Mucosa of gallbladder (tissue), 1 donor: Measurements from ENCODE around the gene ADAMTSL5. TPM values are rescaled to one million over a fixed set of nuclear protein-coding genes. Genes with fewer than 3 reads are reported as not detected.
"Not testable (repeated sequence)": the region's sequence is repeated elsewhere in the genome, so short reads cannot be mapped to it uniquely, and the experiment has no call there.

Experiments
- DNase-seq: peaks from one replicate; pipeline ENCODE4 v3.0.0-alpha.2; 2020; ENCODE audit warnings: low spot score
- total RNA-seq: library from RNA; stranded (reverse); gene quantifications from one replicate; pipeline ENCODE4 v1.2.1, GENCODE V29; 2021
- donor health status: DM: no; HTN: no; CAD: no.

The ADAMTSL5 gene
- total RNA-seq, 1 donor from 2014 or later, result 4.4 TPM

DNA sequence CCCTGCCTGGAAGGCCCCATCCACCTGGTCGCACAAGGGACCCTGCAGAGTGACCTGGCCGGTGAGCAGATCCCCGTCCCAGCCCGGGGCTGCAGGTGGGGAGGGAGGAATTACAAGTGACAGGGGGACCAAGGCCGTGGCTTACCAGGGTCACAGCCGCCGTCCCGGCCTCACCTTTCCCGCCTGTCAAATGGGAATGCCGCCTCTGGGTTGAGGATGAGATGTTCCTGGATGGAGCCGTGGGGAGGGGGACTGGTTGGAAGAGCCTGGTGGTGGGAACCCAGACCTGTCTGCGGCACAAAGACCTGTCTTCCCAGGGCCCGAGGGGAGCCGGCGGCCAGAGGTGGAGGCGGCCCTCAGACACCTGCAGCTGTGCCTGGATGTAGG lies 16.6 kb upstream of the ADAMTSL5 start:
- no peak for DNase-seq

DNA sequence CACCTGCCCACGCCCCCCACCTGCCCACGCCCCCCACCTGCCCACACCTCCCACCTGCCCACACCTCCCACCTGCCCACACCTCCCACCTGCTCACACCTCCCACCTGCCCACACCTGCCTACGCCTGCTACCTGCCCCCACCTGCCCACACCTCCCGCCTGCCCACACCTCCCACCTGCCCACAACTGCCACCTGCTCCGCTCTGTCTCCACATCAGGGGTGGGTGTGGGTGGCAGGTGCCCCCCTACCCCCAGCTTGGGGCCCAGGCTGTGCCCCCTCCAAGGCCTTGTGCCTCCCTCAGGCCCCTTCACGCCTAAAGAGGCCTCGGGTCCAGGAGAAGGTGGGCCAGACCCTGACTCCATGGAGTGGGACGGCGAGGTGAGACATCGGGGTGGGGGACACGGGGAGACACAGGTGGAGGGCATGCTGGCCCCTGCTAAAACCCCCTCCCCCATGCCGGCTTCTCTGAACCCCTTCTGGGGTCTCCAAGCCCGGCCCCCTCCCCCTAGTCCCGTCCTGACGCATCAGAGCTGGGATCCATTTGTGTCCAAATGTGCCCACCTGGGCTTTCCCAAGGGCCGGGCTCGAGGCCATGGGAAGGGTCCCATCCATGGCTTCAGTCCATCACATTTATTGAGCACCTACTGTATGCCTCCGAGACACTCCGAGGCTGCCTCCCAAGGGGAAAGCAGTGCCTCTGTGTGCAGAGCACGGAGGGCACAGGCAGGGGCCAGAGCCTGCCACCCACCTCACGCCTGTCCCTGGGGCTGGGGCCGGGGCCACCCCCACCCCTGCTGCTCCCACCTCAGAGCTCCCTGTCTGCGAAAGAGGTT lies 16.0 kb upstream of the ADAMTSL5 start:
- DNase-seq, result no peak

DNA sequence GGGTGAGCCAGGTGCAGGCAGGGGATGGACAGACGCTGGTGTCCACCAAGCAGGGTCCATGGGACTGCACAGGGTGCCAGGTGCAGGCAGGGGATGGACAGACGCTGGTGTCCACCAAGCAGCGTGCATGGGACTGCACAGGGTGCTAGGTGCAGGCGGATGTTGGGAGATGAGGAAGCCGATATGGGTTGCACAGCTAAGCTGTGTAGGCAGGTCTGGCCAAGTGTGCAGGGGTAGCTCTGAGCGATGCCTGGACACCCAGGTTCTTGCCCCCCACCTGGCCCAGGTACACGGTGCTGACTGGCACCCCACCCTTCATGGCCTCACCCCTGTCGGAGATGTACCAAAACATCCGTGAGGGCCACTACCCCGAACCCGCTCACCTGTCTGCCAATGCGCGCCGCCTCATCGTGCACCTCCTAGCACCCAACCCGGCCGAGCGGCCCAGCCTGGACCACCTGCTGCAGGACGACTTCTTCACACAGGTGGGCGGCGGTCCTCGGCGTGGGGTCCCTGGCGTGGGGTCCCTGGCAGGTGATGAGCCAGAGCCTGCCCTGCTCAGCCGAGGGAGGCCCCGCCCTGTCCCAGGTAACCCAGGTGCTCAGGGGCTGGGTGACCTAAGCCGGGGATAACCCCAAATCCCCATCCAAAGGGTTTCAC lies 15.0 kb upstream of the ADAMTSL5 start:
- no peak for DNase-seq

DNA sequence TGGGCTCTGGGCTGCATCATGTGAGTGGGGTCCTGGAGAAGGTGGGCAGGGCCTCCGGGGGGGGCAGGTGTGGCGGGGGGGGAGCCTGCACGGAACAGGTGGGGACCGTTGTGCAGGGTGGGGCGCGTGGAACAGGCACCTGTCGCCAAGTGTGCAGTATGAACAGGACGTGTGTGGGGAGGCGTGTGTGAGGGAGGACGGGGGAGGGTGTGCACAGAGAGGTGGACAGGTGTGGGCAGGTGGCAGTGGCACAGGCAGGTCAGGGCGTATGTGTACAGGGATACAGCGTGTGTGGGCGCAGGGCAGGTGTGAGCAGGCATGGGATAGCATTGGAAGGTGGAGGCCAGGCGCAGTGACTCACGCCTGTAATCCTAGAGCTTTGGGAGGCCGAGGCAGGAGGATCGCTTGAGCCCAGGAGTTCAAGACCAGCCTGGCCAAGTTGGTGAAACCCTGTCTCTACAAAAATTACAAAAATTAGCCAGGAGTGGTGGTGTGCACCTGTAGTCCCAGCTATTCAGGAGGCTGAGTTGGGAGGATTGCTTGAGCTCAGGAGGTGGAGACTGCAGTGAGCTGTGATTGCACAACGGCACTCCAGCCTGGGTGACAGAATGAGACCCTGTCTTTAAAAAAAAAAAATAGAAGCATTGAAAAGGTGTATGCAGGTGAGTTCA lies 14.3 kb upstream of the ADAMTSL5 start:
- no peak for DNase-seq

DNA sequence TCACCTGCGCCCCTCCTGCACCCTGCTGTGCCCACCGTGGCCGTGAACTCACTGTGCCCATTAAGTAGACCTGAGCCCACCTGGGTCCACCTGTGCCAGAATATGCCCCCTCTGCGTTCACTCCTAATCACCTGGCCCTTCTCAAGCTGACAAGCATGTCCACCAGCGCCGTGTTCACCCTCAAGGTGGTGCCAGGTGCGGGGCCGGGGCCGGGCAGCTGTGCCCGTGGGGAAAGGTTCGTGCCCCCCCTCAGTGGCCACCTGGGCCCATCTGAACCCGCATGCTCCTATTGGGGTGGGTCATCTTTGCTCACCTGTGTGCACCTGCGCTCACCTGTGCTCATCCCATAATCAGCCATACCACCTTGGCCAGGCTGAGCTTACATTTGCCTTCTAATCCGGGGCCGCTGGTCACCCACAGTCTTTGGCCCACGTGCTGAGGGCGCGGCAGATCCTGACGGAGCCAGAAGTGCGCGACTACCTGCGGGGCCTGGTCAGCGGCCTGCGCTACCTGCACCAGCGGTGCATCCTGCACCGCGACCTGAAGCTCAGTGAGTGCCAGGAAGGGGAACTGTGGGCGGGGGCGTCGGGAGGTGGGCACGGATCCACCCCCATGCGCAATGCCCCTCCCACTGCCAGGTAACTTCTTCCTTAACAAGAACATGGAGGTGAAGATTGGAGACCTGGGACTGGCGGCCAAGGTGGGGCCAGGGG lies 13.4 kb upstream of the ADAMTSL5 start:
- DNase-seq, result no peak

DNA sequence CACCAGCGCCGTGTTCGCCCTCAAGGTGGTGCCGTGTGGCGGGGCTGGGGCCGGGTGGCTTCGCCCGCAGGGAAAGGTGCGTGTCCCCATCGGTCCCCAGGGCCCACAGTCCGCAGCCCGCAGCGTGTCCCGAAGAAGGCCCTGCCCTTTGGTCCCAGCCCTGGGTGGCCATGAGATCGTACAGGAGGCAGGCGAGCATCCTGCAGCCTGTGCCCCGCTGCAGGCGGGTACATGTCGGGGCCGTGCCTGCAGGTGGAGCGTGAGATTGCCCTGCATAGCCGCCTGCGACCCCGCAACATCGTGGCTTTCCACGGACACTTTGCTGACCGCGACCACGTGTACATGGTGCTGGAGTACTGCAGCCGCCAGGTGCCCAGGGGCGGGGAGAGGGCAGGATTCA lies 12.5 kb upstream of the ADAMTSL5 start:
- DNase-seq, result no peak

DNA sequence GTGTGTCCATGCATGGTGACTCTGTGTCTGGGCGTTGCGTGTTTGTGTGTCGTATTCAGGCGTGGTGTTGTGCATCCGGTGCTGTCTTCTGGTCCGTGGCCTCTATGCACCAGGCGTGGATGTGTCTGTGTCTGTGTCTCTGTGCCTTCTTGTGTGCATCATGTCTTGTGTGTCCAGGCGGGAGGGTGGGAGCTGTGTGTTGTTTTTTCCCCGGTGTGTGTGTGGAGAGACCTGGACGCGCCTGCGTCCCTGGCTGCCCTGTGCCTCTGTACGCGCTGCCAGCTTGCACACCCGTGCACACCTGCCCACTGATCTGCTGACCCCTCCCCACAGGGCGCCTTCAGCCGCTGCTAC lies 12.1 kb upstream of the ADAMTSL5 start:
- no peak for DNase-seq

DNA sequence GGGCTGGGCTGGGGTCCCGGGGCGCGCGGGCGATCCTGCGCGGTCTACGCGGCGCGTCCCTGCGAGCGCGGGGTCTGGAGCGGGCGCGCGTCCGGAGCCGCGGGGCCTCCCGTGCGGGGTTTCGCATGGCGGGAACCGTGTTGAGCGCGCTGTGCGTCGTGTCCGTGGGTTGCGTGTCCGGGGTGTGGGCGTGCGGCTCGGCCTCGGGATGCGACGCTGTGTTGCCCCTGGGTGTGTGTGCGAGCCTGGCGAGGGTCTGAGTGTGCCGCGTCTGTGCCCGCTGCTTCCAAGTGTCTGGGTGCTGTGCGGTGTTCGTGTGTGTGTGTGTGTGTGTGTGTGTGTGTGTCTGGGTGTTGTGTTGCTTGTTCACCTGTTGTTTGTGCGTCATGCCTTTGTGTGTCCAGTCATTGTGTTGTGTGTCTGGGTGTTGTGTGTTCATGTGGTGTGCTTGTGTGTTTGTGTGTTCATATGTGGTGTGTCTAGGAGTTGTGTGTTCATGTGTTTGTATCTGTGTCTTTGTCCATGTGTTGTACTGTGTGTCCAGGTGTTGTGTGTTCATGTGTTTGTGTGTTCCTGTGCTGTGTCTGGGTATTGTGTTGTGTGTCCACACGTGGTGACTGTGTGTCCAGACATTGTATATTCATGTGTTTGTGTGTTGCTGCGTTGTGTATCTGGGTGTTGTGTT lies 11.6 kb upstream of the ADAMTSL5 start:
- DNase-seq, result no peak

DNA sequence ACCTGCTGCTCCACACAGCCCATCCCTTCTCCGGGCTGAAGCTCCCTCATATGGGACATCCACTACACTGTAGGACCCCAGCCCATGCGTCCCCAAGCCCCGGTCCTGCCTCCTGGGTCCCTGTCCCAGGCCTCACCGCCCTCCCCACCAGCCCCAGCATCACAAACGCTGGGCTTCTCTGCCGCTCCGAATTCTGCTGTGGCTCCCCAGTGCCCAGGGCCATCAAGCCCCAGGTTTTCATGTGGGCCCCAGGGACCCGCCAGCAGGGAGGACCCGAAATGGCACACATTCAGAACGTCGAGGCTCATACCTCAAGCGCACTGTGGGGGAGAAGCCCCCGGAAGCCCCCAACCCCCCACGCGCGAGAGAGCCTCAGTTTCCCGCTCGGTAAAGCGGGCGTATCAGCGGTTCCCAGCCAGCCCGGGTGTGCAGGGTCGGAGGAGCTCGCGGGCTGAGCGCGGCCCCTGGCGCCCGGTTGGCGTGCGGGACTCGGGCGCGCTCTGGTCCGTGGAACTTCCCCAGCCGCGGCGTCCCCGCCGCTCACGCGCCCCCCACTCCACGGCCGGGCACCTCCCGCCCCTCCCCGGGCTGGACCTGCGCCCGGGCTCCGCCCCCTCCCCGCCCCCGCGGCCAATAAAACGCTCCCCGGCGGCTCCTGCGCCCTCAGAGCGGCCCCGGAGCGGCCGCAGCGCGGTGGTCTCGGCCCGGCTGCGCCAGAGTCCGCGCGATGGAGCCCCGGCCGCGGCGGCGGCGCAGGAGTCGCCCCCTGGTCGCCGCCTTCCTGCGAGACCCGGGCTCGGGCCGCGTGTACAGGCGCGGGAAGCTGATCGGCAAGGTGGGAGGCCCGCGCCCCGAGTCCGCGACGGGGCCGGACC lies 10.8 kb upstream of the ADAMTSL5 start, which contains the start of gene PLK5:
TSS of gene PLK5 (plus strand) at position 666 of the 875 bp plus-strand sequence. CDS start 2,920 bp downstream, outside the sequence.
- no peak for DNase-seq

DNA sequence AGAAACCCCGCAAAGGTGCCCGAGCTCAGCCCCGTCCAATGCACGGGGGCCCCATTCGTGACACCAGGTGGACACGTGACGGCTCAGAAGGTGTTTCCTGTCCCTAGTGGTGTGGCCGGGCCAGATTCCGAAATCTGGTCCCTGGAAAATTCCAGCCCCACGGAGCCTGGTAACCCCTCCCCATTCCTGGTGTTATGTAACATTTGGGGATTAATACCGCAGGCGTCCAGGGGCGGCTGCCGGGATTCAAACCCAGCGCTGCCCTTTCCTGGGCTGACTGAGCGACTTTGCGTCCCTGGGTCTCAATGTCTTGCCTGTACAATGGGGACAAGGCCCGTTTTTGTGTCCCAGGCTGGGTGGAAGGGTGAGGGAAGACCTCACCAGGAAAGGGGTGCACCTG lies 10.0 kb upstream of the ADAMTSL5 start:
- DNase-seq, result no peak

DNA sequence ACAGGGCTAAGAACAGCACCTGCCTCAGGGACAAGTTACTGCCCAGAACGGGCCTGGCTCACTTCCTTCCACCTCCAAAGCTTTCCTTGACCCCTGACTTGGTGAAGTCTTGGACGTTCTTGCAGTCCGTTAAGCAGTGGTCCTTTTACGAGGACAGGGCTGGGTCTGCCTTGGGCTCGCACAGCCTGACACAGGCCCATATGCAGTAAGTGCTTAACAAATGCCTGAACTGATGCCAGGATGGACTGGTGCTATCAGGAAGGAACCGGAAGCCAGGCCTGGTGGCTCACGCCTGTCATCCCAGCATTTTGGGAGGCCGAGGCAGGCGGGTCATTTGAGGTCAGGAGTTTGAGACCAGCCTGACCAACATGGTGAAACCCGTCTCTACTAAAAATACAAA lies 9.2 kb upstream of the ADAMTSL5 start:
- DNase-seq, result no peak

DNA sequence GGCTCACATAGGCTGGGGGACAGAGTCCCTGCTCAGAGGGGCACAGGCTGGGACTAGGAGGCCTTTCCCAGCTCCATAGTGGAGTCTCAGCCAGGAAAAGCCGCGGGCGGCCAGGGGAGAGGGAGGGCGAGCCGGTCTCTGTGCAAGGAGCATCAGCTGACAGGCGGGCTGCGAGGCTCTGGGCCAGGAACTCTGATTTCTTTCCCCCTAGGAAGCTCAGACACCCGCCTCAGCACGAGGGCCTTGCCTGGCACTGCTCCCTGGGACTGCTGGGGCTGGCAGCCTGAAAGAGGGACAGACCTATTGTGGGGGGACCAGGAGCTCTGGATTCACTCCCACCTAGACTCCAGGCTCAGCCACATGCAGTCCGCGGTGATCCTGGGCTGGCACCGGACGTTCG lies 8.8 kb upstream of the ADAMTSL5 start:
- no peak for DNase-seq

DNA sequence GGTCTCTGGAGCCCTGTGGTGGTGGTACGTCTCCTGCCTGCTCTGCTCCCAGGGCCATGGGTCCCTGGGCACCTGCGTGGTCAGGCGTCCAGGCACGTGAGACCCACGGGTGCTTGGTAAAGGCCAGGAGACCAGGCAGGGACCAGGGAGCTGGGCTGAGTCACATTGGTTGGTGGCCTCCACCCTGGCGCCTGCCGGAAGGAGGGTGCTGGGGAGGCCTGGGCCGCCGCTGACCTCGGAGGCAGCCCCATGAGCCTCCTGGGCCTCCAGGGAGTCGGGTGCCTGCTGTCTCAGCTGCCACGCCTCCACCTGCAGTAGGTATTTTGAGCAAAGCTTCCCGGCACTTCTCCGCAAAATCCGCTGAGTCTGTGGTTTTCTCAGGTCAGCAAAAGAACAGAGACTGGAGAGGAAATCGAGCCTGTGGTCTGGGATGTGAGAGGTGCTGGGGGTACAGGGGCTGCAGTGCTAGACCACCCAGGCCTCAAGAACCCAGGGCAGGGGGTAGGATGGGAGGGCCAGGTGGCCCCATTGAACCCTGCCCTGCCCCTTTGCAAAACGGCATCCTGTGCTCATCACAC lies 7.5 kb upstream of the ADAMTSL5 start:
- no peak for DNase-seq

DNA sequence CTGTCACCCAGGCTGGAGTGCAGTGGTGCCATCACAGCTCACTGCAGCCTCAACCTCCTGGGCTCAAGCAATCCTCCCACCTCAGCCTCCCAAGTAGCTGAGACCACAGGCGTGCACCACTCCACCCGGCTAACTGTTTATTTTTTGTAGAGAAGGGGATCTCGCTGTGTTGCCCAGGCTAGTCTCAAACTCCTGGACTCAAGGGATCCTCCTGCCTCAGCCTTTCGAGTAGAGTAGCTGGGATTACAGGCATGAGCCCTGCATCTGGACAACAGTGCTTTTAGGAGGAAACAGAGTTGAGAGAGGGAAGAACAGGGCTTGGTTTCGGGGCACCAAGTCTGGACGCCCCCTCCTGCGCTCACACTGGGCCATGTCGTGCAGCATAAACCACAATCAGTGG lies 7.0 kb upstream of the ADAMTSL5 start:
- not testable (repeated sequence) for DNase-seq

DNA sequence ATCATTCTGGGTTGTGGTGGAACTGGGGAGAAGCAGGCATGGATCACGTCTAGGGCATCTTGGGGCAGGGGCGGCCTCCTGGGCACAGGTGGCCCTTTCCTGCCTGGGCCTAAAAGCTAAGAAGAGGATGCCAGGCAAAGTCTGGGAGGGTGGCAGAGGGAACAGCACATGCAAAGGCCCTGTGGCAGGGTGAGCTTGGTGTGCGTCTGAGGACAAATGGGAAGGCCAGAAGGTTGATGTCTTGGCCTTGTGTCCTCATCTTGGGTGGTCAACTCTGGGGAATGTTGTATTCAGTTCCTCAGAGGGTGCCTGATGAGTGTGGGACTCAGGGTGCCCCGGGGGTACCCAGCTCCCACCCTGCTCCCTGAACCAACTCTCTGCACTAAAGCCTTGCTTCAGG lies 5.7 kb upstream of the ADAMTSL5 start:
- no peak for DNase-seq

DNA sequence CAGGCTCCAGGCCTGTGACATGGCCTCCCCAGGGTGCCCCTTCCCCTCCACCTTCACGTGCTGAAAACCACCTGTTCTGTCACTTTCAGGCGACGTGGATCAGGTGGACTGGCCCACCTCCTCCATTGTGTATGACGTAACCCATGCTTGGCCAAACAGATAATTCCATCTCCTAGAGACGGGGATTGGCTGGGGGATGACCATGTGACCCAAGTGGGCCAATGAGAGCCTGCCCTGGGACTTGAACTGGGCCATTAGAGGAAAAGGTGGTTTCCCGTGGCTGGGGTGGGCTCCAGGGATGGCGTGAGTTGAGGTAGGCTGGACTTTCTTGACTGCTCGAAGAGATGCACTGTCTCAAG lies 3.6 kb upstream of the ADAMTSL5 start:
- no peak for DNase-seq

DNA sequence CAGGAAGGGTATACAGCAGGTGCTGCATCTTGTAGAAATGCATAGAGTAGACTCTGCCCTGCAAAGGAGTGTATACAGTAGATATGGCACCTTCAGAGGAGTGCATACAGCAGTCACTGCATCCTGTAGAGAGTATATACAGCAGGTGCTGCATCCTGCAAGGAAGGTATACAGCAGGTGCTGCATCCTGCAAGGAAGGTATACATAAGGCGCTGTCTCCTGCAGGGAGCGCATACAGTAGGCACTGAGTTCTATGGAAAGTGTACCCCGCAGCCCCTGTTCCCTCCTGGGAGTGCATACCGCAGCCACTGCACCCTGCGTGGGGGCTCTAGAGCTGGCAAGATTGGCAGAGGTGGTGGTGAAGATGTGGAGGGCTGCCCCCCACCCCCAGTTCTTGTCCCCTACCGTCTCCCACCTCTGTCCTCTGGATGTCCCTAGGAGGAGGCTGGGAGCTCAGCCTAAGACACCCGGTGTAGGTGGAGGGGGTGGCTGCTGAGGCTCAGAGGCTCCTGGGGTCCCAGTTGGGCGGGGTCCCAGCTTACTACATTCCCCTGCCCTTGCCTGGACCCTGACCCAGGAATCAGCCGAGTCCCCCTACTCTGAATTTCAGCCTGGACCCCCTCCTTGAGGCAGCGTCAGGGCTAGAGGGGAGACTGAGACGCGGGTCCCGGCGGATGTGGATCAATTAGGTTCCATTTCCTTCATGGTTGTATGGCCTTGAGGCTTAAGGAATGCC lies 2.3 kb upstream of the ADAMTSL5 start:
- no peak for DNase-seq

DNA sequence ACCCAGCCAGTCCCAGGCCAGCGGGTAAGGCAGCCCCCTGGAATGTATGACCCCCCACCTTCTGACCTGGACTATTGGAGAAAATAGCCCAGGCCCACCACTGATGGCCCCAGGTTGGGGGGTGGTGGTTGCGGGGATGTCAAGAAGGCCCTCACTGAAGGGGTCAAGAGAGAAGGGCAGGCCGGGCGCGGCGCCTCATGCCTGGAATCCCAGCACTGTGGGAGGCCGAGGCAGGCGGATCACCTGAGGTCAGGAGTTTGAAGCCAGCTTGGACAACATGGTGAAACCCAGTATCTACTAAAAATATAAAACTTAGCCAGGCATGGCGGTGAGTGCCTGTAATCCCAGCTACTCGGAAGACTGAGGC lies 1.5 kb upstream of the ADAMTSL5 start:
- DNase-seq, result no peak

DNA sequence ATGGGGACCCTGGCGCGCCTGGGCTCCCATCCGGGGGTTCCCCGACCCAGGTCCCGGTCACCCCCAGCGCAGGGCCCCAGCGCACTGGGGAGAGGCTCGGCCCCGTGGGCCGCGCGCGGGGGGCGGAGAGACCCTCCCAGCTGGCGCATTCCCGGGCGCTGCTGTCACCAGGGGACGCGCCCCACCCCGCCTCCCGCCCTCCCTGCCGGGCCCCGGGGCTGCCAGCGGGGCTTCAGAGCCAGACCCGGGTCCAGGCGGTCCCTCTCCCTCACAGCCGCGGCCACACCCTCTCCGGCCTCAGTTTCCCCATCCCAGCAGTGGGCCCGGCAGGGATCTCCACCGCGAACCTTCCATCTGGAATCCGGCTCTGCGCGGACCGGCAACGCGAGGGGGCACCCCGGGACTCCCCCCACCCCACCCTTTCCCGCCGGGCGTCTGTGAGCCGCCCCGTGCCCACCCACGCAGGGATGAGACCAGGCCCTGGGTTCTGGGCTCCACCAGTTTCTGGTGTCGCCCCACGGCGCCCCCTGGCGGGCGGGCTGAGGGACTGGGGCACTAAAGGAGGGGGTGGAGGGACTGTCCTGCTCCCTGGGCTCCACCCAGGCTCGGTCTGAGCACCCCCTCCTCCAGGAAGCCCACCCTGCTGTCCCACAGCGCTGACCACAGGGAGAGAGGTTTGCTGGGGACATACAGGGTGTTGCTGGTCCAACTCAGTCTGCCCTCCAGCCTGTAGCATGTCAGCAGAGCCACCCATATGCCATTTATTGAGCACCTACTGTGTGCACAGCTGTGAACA lies 878 bp upstream of the ADAMTSL5 start:
- DNase-seq, result no peak
